ENCODE data around the gene KHDC4.
A peak's percentile ranks its signal among the peaks of the same experiment; 100 is the strongest.

DNA sequence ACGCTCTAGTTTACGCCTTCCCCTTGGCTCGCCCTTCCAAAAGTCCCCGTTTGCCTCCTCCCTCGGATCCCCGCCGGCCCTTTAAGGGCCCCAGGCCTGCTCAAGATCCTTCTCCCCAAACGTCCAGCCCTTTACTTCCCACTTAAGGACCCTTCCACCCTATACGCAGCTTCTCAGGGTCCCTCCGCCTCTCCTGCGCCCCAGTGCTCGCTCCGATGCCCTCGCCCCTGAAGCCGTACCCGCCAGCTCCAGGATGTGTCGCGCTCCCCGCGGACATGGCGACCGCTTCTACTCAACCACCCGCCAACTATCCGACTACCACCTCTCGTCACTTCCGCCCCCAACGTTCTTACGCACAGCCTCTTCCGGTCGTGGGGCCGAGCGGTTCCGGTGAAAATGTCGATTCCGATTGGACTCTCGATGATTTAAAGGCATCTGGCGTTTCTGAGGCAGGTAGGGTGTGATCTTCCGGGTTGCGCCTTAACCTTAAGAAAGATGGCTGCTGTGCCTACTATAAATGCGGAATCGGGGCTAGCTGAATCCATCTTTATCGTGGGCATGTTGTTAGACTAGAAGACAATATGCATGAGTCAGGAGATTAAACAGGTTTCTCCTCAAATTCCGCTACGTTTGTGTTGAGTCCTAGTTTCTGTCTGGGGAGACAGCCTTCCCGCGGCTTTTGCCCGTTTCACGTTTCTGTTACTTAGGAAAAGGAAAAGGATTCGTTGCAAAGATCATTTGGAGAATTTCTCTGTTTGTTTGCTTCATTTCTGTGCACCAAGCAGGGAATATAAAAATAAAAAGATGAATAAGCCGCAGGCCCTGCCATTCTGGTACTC lies at the start of gene KHDC4:
- no peak for TF ChIP-seq CEBPB (IDR thresholded peaks at IDR 0.05; ENCODE audit: borderline replicate concordance in 1 of 2, low read depth in 2 of 2, low read length in 2 of 2)
- 0 out of 2 replicates have a peak, but pooled peaks have one; percentile 21 for TF ChIP-seq ZBED1 (IDR thresholded peaks at IDR 0.05; ENCODE audit: borderline replicate concordance)
- no peak for TF ChIP-seq NFIC (IDR thresholded peaks at IDR 0.05; ENCODE audit: low read depth, low read length)
- no peak for TF ChIP-seq SMAD1 (IDR thresholded peaks at IDR 0.05; ENCODE audit: low read depth, partially characterized antibody)
- TF ChIP-seq YY1 (IDR thresholded peaks at IDR 0.05; ENCODE audit: low read depth, low read length): peak; percentile 99
- TF ChIP-seq EP300 (IDR thresholded peaks at IDR 0.05; ENCODE audit: borderline replicate concordance in 1 of 2, control insufficient read depth in 1 of 2, low read depth in 2 of 2, low read length in 2 of 2): no peak
- TF ChIP-seq CTCF (IDR thresholded peaks at IDR 0.05 in 2 of 3, conservative IDR thresholded peaks at IDR 0.05 in 1 of 3; ENCODE audit: control insufficient read depth in 2 of 3, extremely low read depth in 1 of 3, insufficient read depth in 1 of 3, low read depth in 3 of 3, low read length in 3 of 3): 0 out of 6 replicates have a peak, but pooled peaks of 1 of the 3 experiments have one; percentile 15
